Measurements from ENCODE around the gene TEX261. TPM values are rescaled to one million over a fixed set of nuclear protein-coding genes. Genes with fewer than 3 reads are reported as not detected.
"Not testable (repeated sequence)": the region's sequence is repeated elsewhere in the genome, so short reads cannot be mapped to it uniquely, and the experiment has no call there.

TEX261 gene
- total and polyA plus RNA-seq, 12 donors, result 17.9 to 96.6 (median 49.5) TPM

GRCh38 chr2:71023553-71024243 is 29.0 kb upstream of the TEX261 start:
- intact Hi-C loops (cut with DNase I); H3K4me1 ChIP-seq (replicated peaks in 1 of 2); H3K27me3 ChIP-seq; H3K4me3 ChIP-seq; H3K36me3 ChIP-seq (replicated peaks in 1 of 2); H3K27ac ChIP-seq; DNase-seq; H3K9me3 ChIP-seq (replicated peaks in 1 of 3): not testable (repeated sequence)
- TF ChIP-seq, protein P1, sequence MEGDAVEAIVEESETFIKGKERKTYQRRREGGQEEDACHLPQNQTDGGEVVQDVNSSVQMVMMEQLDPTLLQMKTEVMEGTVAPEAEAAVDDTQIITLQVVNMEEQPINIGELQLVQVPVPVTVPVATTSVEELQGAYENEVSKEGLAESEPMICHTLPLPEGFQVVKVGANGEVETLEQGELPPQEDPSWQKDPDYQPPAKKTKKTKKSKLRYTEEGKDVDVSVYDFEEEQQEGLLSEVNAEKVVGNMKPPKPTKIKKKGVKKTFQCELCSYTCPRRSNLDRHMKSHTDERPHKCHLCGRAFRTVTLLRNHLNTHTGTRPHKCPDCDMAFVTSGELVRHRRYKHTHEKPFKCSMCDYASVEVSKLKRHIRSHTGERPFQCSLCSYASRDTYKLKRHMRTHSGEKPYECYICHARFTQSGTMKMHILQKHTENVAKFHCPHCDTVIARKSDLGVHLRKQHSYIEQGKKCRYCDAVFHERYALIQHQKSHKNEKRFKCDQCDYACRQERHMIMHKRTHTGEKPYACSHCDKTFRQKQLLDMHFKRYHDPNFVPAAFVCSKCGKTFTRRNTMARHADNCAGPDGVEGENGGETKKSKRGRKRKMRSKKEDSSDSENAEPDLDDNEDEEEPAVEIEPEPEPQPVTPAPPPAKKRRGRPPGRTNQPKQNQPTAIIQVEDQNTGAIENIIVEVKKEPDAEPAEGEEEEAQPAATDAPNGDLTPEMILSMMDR (IDR thresholded peaks at IDR 0.05), result peak in 1 of 6 experiments; percentile 8
- WGBS, 4 donors, result 63 to 74% (median 70%) methylated on average over 11 to 15 of the region's 15 CpGs

- 65 to 74% (median 72%) methylated on average over 13 to 14 of the region's 14 CpGs for WGBS, 4 donors
- intact Hi-C loops (cut with DNase I); H3K27ac ChIP-seq; DNase-seq; H3K27me3 ChIP-seq; H3K9me3 ChIP-seq (replicated peaks in 1 of 3); H3K36me3 ChIP-seq (replicated peaks in 1 of 2); H3K4me1 ChIP-seq (replicated peaks in 1 of 2); H3K4me3 ChIP-seq: not testable (repeated sequence)
Observed at GRCh38 chr2:71021394-71021793, 26.7 kb upstream of the TEX261 start.

DNA sequence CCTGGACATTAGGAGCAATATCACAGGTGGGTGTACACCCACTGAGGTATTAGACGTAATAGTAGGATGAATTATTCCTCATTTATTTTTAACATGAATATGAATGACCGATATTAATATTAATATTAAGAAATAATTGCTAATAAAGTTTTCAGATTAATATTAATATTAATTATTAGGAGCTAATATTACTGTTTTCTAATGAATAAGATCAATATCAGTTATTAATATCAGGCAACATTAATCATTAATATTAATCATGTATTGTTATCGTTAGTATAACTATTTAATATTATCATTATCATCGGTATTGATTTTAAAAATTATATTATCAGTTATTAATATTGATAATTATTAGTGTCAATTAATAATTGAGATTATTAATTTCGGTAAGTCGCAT is 25.3 kb upstream of the TEX261 start:
- H3K4me3 ChIP-seq; H3K27me3 ChIP-seq; H3K27ac ChIP-seq; DNase-seq; intact Hi-C loops (cut with DNase I); H3K36me3 ChIP-seq (replicated peaks in 1 of 2); H3K9me3 ChIP-seq (replicated peaks in 1 of 3); H3K4me1 ChIP-seq (replicated peaks in 1 of 2): not testable (repeated sequence)
- 72 to 89% (median 77%) methylated on average over 6 of the region's 6 CpGs for WGBS, 4 donors

DNA sequence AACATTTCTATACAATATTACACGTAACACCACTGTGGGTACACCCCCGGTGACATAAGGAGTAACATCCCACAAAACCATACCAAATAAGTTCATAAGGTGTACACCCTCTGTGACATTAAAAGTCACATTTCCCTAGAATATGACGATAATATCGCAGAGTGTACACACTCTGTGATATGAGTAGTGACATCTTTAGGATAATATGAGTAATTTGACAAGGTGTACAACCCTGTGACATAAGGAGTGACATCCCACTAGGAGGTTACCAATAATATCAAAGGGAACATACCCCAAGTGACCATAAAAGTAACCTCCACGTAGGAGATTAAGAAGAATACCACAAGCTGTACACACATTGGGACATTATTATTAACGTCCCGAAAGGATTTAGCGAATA is 24.0 kb upstream of the TEX261 start:
- DNase-seq, result no peak

DNA sequence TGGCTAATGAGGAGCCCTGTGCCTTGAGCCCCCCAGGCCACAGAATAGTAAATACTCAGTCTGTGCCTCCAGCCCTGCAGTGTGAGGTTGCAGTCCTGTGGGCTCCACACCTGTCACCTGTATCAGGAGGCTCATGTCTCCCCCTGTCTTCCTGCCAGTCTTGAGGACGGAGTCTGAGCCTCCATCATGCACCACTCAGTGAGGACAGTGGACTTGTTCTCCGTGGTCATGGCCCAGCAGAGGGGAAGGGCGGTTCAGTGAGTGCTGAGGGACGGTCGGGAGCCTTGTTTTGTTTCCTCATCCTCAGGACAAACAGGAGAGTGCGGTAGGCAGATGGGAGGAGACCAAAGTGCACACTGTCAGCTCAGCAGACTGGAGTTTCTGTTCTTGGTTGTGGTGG is 17.1 kb upstream of the TEX261 start:
- H3K27me3 ChIP-seq; DNase-seq; H3K27ac ChIP-seq; H3K36me3 ChIP-seq (replicated peaks in 1 of 2); H3K4me3 ChIP-seq; intact Hi-C loops (cut with DNase I); H3K9me3 ChIP-seq (replicated peaks in 1 of 3); H3K4me1 ChIP-seq (replicated peaks in 1 of 2): not testable (repeated sequence)
- 23 to 38% (median 29%) methylated on average over 3 to 6 of the region's 6 CpGs for WGBS, 4 donors

More for the DNA sequence above, 24.0 kb upstream of the TEX261 start:
- H3K27ac ChIP-seq, result no peak overlapping the region
- H3K4me1 ChIP-seq (replicated peaks in 1 of 2), result no peaks in the 10 kb centered on the region
- no peaks in the 10 kb centered on the region for H3K27me3 ChIP-seq
- H3K9me3 ChIP-seq (replicated peaks in 1 of 3), result no peaks in the 10 kb centered on the region
- WGBS, 4 donors, result 78 to 87% (median 81%) methylated on average over 8 of the region's 8 CpGs
- H3K4me3 ChIP-seq, result no peak overlapping the region
- TF ChIP-seq, protein P1 (IDR thresholded peaks at IDR 0.05), result no peak
- TF ChIP-seq POLR2A (IDR thresholded peaks at IDR 0.05), result no peak
- no peaks in the 10 kb centered on the region for H3K36me3 ChIP-seq (replicated peaks in 1 of 2)
- intact Hi-C loops (cut with DNase I), result no loop called here

- 87 to 94% (median 90%) methylated on average over 10 to 13 of the region's 13 CpGs for WGBS, 4 donors
- H3K27ac ChIP-seq, result no peak overlapping the region
- no peaks in the 10 kb centered on the region for H3K36me3 ChIP-seq (replicated peaks in 1 of 2)
- no peaks in the 10 kb centered on the region for H3K9me3 ChIP-seq (replicated peaks in 1 of 3)
- H3K4me1 ChIP-seq (replicated peaks in 1 of 2), result no peaks in the 10 kb centered on the region
- no peak for DNase-seq
- H3K27me3 ChIP-seq, result no peaks in the 10 kb centered on the region
- TF ChIP-seq, protein P1 (IDR thresholded peaks at IDR 0.05), result no peak
- no peak for TF ChIP-seq POLR2A (IDR thresholded peaks at IDR 0.05)
- H3K4me3 ChIP-seq, result no peak overlapping the region
- intact Hi-C loops (cut with DNase I), result no loop called here
Observed at GRCh38 chr2:71008342-71008741, 13.7 kb upstream of the TEX261 start.

All from adrenal gland (tissue), 12 donors.